ENCODE results near the gene MAML3.

Gene MAML3

DNA sequence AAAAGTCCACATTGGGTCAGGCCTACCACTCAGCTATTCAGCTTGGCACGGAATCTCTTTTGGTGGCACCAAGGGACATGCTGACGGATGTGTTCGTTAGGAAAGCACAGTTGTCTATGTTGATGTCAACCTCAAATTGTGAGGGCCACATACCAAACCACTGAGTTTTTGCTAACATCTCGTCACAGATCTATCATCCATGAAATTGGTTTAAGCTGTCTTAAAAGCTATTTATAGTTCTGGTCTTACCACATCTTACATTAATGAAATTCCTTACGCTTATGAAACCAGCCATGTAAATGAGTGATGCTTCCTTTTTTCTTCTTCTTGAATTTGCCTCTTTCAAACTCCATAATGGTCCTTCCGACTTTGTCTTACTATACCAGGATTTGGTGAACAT lies 386.8 kb downstream of the MAML3 start:
- Histone ChIP-seq H3K9me3 (ENCODE audit: insufficient read depth, low read length) (no peaks in the 10 kb centered on the region), H3K4me2 (ENCODE audit: low read length) (peak overlapping the region; percentile 74), H3K4me1 (ENCODE audit: low read length) (peaks cover 45% of the 10 kb centered on the region), H3K27me3 (ENCODE audit: low read depth, low read length) (peaks cover 47% of the 10 kb centered on the region), H3K4me3 (ENCODE audit: low read length) (peak overlapping the region; percentile 36), H4K20me1 (ENCODE audit: insufficient read depth, low read length) (no peaks in the 10 kb centered on the region), H2AFZ (ENCODE audit: low read depth, low read length) (no peak overlapping the region), H3K9ac (ENCODE audit: low read length) (no peak overlapping the region), H3K79me2 (ENCODE audit: low read length) (no peaks in the 10 kb centered on the region), H3K36me3 (replicated peaks; ENCODE audit: low read depth, low read length) (no peaks in the 10 kb centered on the region), H3K27ac (ENCODE audit: low read length) (no peak overlapping the region)
- no peak for TF ChIP-seq EZH2phosphoT487 (IDR thresholded peaks at IDR 0.05; ENCODE audit: low read depth)
- TF ChIP-seq, protein P1, sequence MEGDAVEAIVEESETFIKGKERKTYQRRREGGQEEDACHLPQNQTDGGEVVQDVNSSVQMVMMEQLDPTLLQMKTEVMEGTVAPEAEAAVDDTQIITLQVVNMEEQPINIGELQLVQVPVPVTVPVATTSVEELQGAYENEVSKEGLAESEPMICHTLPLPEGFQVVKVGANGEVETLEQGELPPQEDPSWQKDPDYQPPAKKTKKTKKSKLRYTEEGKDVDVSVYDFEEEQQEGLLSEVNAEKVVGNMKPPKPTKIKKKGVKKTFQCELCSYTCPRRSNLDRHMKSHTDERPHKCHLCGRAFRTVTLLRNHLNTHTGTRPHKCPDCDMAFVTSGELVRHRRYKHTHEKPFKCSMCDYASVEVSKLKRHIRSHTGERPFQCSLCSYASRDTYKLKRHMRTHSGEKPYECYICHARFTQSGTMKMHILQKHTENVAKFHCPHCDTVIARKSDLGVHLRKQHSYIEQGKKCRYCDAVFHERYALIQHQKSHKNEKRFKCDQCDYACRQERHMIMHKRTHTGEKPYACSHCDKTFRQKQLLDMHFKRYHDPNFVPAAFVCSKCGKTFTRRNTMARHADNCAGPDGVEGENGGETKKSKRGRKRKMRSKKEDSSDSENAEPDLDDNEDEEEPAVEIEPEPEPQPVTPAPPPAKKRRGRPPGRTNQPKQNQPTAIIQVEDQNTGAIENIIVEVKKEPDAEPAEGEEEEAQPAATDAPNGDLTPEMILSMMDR (IDR thresholded peaks at IDR 0.05; ENCODE audit: low read depth, low read length) = no peak

DNA sequence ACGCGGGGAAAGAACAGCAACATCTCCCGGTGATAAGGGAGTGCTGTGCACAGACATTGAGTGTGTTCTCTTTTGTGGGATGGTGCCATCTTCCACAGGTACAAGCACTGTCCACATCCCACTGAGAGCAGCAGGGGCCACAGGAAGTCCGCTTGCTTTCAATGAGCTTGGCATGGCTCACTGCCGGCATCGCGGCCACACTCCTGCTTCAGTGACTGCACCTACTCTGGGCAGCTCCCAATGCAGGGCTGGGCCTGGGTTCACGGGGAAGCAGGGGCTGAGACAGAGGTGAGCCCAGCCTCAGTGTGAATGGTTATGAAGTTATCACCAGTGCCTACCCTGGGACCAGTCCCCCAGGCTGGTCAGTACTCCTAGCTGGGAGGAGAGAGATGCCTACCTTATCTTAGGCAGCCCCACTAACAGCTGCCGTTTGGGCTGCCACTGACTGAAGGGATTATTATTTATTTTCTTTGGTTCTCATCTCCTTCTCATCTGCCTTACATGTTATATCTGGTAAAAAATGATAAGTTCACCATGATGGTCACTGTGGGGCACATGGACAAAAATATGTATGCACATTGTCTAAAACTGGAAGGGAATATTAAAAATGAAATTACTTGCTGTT lies 389.2 kb downstream of the MAML3 start:
- no peak overlapping the region for H3K27ac ChIP-seq (ENCODE audit: low read length)
- H2AFZ ChIP-seq (ENCODE audit: low read depth, low read length) = no peak overlapping the region
- no peaks in the 10 kb centered on the region for H4K20me1 ChIP-seq (ENCODE audit: insufficient read depth, low read length)
- H3K79me2 ChIP-seq (ENCODE audit: low read length) = no peaks in the 10 kb centered on the region
- no peaks in the 10 kb centered on the region for H3K9me3 ChIP-seq (ENCODE audit: insufficient read depth, low read length)
- H3K9ac ChIP-seq (ENCODE audit: low read length) = no peak overlapping the region
- H3K27me3 ChIP-seq (ENCODE audit: low read depth, low read length) = peaks cover 41% of the 10 kb centered on the region
- H3K4me1 ChIP-seq (ENCODE audit: low read length) = peaks cover 52% of the 10 kb centered on the region
- no peak overlapping the region for H3K4me3 ChIP-seq (ENCODE audit: low read length)
- TF ChIP-seq, protein P1 (IDR thresholded peaks at IDR 0.05; ENCODE audit: low read depth, low read length) = no peak
- TF ChIP-seq EZH2phosphoT487 (IDR thresholded peaks at IDR 0.05; ENCODE audit: low read depth) = no peak
- peak overlapping the region; percentile 69 for H3K4me2 ChIP-seq (ENCODE audit: low read length)
- H3K36me3 ChIP-seq (replicated peaks; ENCODE audit: low read depth, low read length) = no peaks in the 10 kb centered on the region

DNA sequence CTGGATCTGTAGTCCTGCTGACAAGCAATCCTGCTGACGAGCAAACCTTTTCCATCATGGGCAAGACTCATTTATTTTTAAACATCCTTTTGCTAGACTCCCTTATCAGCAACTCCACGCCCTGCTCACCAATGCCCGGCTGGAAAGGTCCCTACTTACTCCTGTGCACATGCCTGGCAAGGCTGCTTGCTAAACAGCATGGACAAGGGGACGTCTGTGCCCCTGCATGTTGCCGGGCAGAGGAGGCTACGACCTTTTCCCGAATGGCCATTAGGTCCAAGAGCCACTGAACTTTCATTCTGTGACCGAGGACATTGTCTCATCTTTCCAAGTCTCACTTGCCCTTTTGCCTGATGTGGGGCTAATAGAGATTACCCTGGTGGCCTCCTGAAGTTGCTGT lies 389.8 kb downstream of the MAML3 start:
- H3K4me1 ChIP-seq (ENCODE audit: low read length) = peaks cover 52% of the 10 kb centered on the region
- H3K4me3 ChIP-seq (ENCODE audit: low read length) = peak overlapping the region; percentile 14
- peak overlapping the region; percentile 69 for H3K4me2 ChIP-seq (ENCODE audit: low read length)
- H4K20me1 ChIP-seq (ENCODE audit: insufficient read depth, low read length) = no peaks in the 10 kb centered on the region
- H3K36me3 ChIP-seq (replicated peaks; ENCODE audit: low read depth, low read length) = no peaks in the 10 kb centered on the region
- H3K27ac ChIP-seq (ENCODE audit: low read length) = no peak overlapping the region
- TF ChIP-seq, protein P1 (IDR thresholded peaks at IDR 0.05; ENCODE audit: low read depth, low read length) = no peak
- no peak for TF ChIP-seq EZH2phosphoT487 (IDR thresholded peaks at IDR 0.05; ENCODE audit: low read depth)
- no peaks in the 10 kb centered on the region for H3K79me2 ChIP-seq (ENCODE audit: low read length)
- H3K9me3 ChIP-seq (ENCODE audit: insufficient read depth, low read length) = no peaks in the 10 kb centered on the region
- peaks cover 44% of the 10 kb centered on the region for H3K27me3 ChIP-seq (ENCODE audit: low read depth, low read length)
- H2AFZ ChIP-seq (ENCODE audit: low read depth, low read length) = no peak overlapping the region
- H3K9ac ChIP-seq (ENCODE audit: low read length) = no peak overlapping the region

DNA sequence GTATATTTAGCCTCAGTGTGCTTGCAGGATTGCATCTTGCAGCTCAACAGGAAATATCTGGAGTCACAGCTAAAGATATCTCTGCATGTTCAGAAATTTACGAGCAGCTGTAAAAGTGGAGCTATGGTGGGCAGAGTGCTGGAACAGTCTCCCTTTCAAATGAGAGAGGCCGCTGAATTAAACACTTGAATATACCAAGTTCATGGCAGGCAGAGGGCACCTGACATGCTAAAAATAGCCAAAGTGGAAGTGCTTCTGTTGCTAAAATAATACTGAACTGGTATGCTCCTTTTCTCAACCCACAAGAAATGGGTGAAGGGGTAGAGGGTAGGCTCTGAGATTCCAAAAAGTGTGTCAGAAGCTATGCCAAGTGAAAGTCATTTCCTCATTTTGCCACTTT lies 390.3 kb downstream of the MAML3 start:
- Histone ChIP-seq H3K9ac (ENCODE audit: low read length) (no peak overlapping the region), H3K79me2 (ENCODE audit: low read length) (no peaks in the 10 kb centered on the region), H2AFZ (ENCODE audit: low read depth, low read length) (no peak overlapping the region), H4K20me1 (ENCODE audit: insufficient read depth, low read length) (no peaks in the 10 kb centered on the region), H3K27me3 (ENCODE audit: low read depth, low read length) (peaks cover 44% of the 10 kb centered on the region), H3K4me3 (ENCODE audit: low read length) (peak overlapping the region; percentile 14), H3K36me3 (replicated peaks; ENCODE audit: low read depth, low read length) (no peaks in the 10 kb centered on the region), H3K4me2 (ENCODE audit: low read length) (peak overlapping the region; percentile 69), H3K27ac (ENCODE audit: low read length) (peak overlapping the region; percentile 7; the same call in 1 of the 2 replicates), H3K9me3 (ENCODE audit: insufficient read depth, low read length) (no peaks in the 10 kb centered on the region), H3K4me1 (ENCODE audit: low read length) (peaks cover 52% of the 10 kb centered on the region)
- no peak for TF ChIP-seq EZH2phosphoT487 (IDR thresholded peaks at IDR 0.05; ENCODE audit: low read depth)
- TF ChIP-seq, protein P1 (IDR thresholded peaks at IDR 0.05; ENCODE audit: low read depth, low read length) = no peak
